ENCODE data around the gene TPPP3. TPM values are rescaled to one million over a fixed set of nuclear protein-coding genes. Genes with fewer than 3 reads are reported as not detected.

Gene TPPP3
- total and polyA plus RNA-seq, 3 donors from 2014 or later, result 9.5 to 67.6 (median 17.5) TPM

GRCh38 chr16:67345401-67345800, 47.9 kb downstream of the TPPP3 start:
- Histone ChIP-seq H3K9me3 (no peaks in the 10 kb centered on the region), H3K4me3 (no peak overlapping the region), H3K36me3 (ENCODE audit: low read depth, missing control alignments) (no peaks in the 10 kb centered on the region), H3K27me3 (no peaks in the 10 kb centered on the region), H3K27ac (no peak overlapping the region), H3K4me1 (no peaks in the 10 kb centered on the region)
- 65 to 79% methylated on average over 1 of the region's 1 CpG for WGBS, 2 donors
- intact Hi-C loops (cut with DNase I; ENCODE audit: low total_unique reads), result no loop called here
- no peak for DNase-seq
- TF ChIP-seq, protein P1, sequence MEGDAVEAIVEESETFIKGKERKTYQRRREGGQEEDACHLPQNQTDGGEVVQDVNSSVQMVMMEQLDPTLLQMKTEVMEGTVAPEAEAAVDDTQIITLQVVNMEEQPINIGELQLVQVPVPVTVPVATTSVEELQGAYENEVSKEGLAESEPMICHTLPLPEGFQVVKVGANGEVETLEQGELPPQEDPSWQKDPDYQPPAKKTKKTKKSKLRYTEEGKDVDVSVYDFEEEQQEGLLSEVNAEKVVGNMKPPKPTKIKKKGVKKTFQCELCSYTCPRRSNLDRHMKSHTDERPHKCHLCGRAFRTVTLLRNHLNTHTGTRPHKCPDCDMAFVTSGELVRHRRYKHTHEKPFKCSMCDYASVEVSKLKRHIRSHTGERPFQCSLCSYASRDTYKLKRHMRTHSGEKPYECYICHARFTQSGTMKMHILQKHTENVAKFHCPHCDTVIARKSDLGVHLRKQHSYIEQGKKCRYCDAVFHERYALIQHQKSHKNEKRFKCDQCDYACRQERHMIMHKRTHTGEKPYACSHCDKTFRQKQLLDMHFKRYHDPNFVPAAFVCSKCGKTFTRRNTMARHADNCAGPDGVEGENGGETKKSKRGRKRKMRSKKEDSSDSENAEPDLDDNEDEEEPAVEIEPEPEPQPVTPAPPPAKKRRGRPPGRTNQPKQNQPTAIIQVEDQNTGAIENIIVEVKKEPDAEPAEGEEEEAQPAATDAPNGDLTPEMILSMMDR (IDR thresholded peaks at IDR 0.05), result no peak
- TF ChIP-seq POLR2A (IDR thresholded peaks at IDR 0.05), result no peak

- Histone ChIP-seq H3K4me3 (no peak overlapping the region), H3K27me3 (no peaks in the 10 kb centered on the region), H3K9me3 (no peaks in the 10 kb centered on the region), H3K36me3 (ENCODE audit: low read depth, missing control alignments) (no peaks in the 10 kb centered on the region), H3K27ac (no peak overlapping the region), H3K4me1 (no peaks in the 10 kb centered on the region)
- intact Hi-C loops (cut with DNase I; ENCODE audit: low total_unique reads), result no loop called here
- 95 to 96% methylated on average over 4 of the region's 4 CpGs for WGBS, 2 donors
- TF ChIP-seq, protein P1 (IDR thresholded peaks at IDR 0.05), result no peak
- TF ChIP-seq POLR2A (IDR thresholded peaks at IDR 0.05), result no peak
- no peak for DNase-seq
These were observed 50.7 kb downstream of the TPPP3 start for GRCh38 chr16:67342616-67343015.

- Histone ChIP-seq H3K4me3 (no peak overlapping the region), H3K27ac (no peak overlapping the region), H3K36me3 (ENCODE audit: low read depth, missing control alignments) (no peaks in the 10 kb centered on the region), H3K4me1 (no peaks in the 10 kb centered on the region), H3K27me3 (no peaks in the 10 kb centered on the region), H3K9me3 (no peaks in the 10 kb centered on the region)
- no peak for DNase-seq
- intact Hi-C loops (cut with DNase I; ENCODE audit: low total_unique reads), result no loop called here
- WGBS, 2 donors, result 91 to 92% methylated on average over 3 of the region's 3 CpGs
- TF ChIP-seq, protein P1 (IDR thresholded peaks at IDR 0.05), result no peak
- TF ChIP-seq POLR2A (IDR thresholded peaks at IDR 0.05), result no peak
These were observed 52.0 kb downstream of the TPPP3 start for GRCh38 chr16:67341250-67341649.

Small RNA genes within 50 kb of the gene (small RNA-seq; reads per million reads assigned to genes)
- gene RNU1-123P, result 0 reads per million in 2 donors

Other genes starting within 250 kb of the TPPP3 start
- 10 to 100 TPM; 18.6 to 24.6 TPM for gene B3GNT9, start 242.5 kb downstream of the TPPP3 start, total RNA-seq
- 18.0 TPM for gene B3GNT9, start 242.5 kb downstream of the TPPP3 start, polyA plus RNA-seq (ENCODE audit: insufficient read depth, low read depth, low replicate concordance)
- gene TRADD, start 233.6 kb downstream of the TPPP3 start, total RNA-seq, result 10 to 100 TPM; 15.9 to 23.9 TPM
- gene TRADD, start 233.6 kb downstream of the TPPP3 start, polyA plus RNA-seq (ENCODE audit: insufficient read depth, low read depth, low replicate concordance), result 7.4 TPM
- gene FBXL8, start 233.5 kb downstream of the TPPP3 start, total RNA-seq, result 10 to 100 TPM; 20.6 to 26.9 TPM
- gene FBXL8, start 233.5 kb downstream of the TPPP3 start, polyA plus RNA-seq (ENCODE audit: insufficient read depth, low read depth, low replicate concordance), result 3.7 TPM
- 10 to 100 TPM; 63.4 to 78.3 TPM for gene HSF4, start 228.8 kb downstream of the TPPP3 start, total RNA-seq
- gene HSF4, start 228.8 kb downstream of the TPPP3 start, polyA plus RNA-seq (ENCODE audit: insufficient read depth, low read depth, low replicate concordance), result 20.2 TPM
- 10 to 100 TPM; 16.2 to 34.9 TPM for gene NOL3, start 223.0 kb downstream of the TPPP3 start, total RNA-seq
- gene NOL3, start 223.0 kb downstream of the TPPP3 start, polyA plus RNA-seq (ENCODE audit: insufficient read depth, low read depth, low replicate concordance), result 11.8 TPM
- 10 to 100 TPM; 65.1 to 89.4 TPM for gene MATCAP1, start 209.5 kb downstream of the TPPP3 start, total RNA-seq
- gene MATCAP1, start 209.5 kb downstream of the TPPP3 start, polyA plus RNA-seq (ENCODE audit: insufficient read depth, low read depth, low replicate concordance), result 44.6 TPM
- gene EXOC3L1, start 203.4 kb downstream of the TPPP3 start, total RNA-seq, result 1 to 10 TPM; 5.1 to 9.0 TPM
- gene EXOC3L1, start 203.4 kb downstream of the TPPP3 start, polyA plus RNA-seq (ENCODE audit: insufficient read depth, low read depth, low replicate concordance), result 2.6 TPM
- 100 to 1,000 TPM; 110 to 126 TPM for gene E2F4, start 201.3 kb downstream of the TPPP3 start, total RNA-seq
- 72.5 TPM for gene E2F4, start 201.3 kb downstream of the TPPP3 start, polyA plus RNA-seq (ENCODE audit: insufficient read depth, low read depth, low replicate concordance)
- gene ELMO3, start 194.4 kb downstream of the TPPP3 start, total RNA-seq, result 10 to 100 TPM in 1 of 2 donors, 1 to 10 TPM in 1; 9.3 to 10.5 TPM
- gene ELMO3, start 194.4 kb downstream of the TPPP3 start, polyA plus RNA-seq (ENCODE audit: insufficient read depth, low read depth, low replicate concordance), result 22.2 TPM
- 10 to 100 TPM; 57.4 to 66.8 TPM for gene TMEM208, start 166.4 kb downstream of the TPPP3 start, total RNA-seq
- 55.6 TPM for gene TMEM208, start 166.4 kb downstream of the TPPP3 start, polyA plus RNA-seq (ENCODE audit: insufficient read depth, low read depth, low replicate concordance)
- gene FHOD1, start 146.0 kb downstream of the TPPP3 start, total RNA-seq, result 10 to 100 TPM; 28.8 to 40.0 TPM
- 17.0 TPM for gene FHOD1, start 146.0 kb downstream of the TPPP3 start, polyA plus RNA-seq (ENCODE audit: insufficient read depth, low read depth, low replicate concordance)
- gene SLC9A5, start 144.5 kb downstream of the TPPP3 start, total RNA-seq, result 10 to 100 TPM in 1 of 2 donors, 1 to 10 TPM in 1; 6.8 to 15.7 TPM
- gene SLC9A5, start 144.5 kb downstream of the TPPP3 start, polyA plus RNA-seq (ENCODE audit: insufficient read depth, low read depth, low replicate concordance), result 4.8 TPM
- 100 to 1,000 TPM in 1 of 2 donors, 10 to 100 TPM in 1; 86.5 to 137 TPM for gene PLEKHG4, start 114.0 kb downstream of the TPPP3 start, total RNA-seq
- 102 TPM for gene PLEKHG4, start 114.0 kb downstream of the TPPP3 start, polyA plus RNA-seq (ENCODE audit: insufficient read depth, low read depth, low replicate concordance)
- 100 to 1,000 TPM in 1 of 2 donors, 10 to 100 TPM in 1; 59.2 to 102 TPM for gene KCTD19, start 66.8 kb downstream of the TPPP3 start, total RNA-seq
- 144 TPM for gene KCTD19, start 66.8 kb downstream of the TPPP3 start, polyA plus RNA-seq (ENCODE audit: insufficient read depth, low read depth, low replicate concordance)
- 10 to 100 TPM; 28.3 to 40.9 TPM for gene LRRC36, start 66.7 kb downstream of the TPPP3 start, total RNA-seq
- gene LRRC36, start 66.7 kb downstream of the TPPP3 start, polyA plus RNA-seq (ENCODE audit: insufficient read depth, low read depth, low replicate concordance), result 94.5 TPM
- 10 to 100 TPM; 62.0 to 62.7 TPM for gene ZDHHC1, start 23.0 kb upstream of the TPPP3 start, total RNA-seq
- gene ZDHHC1, start 23.0 kb upstream of the TPPP3 start, polyA plus RNA-seq (ENCODE audit: insufficient read depth, low read depth, low replicate concordance), result 26.7 TPM
- 1 to 10 TPM; 4.9 to 7.7 TPM for gene HSD11B2, start 37.6 kb upstream of the TPPP3 start, total RNA-seq
- 11.5 TPM for gene HSD11B2, start 37.6 kb upstream of the TPPP3 start, polyA plus RNA-seq (ENCODE audit: insufficient read depth, low read depth, low replicate concordance)
- 100 to 1,000 TPM in 1 of 2 donors, 10 to 100 TPM in 1; 95.0 to 135 TPM for gene ATP6V0D1, start 87.7 kb upstream of the TPPP3 start, total RNA-seq
- 165 TPM for gene ATP6V0D1, start 87.7 kb upstream of the TPPP3 start, polyA plus RNA-seq (ENCODE audit: insufficient read depth, low read depth, low replicate concordance)
- gene AGRP, start 90.0 kb upstream of the TPPP3 start, total RNA-seq, result 1 to 10 TPM; 1.2 to 1.7 TPM
- not detected for gene AGRP, start 90.0 kb upstream of the TPPP3 start, polyA plus RNA-seq (ENCODE audit: insufficient read depth, low read depth, low replicate concordance)
- gene RIPOR1, start 135.3 kb upstream of the TPPP3 start, total RNA-seq, result 100 to 1,000 TPM in 1 of 2 donors, 10 to 100 TPM in 1; 79.4 to 109 TPM
- gene RIPOR1, start 135.3 kb upstream of the TPPP3 start, polyA plus RNA-seq (ENCODE audit: insufficient read depth, low read depth, low replicate concordance), result 36.1 TPM
- gene CTCF, start 169.0 kb upstream of the TPPP3 start, total RNA-seq, result 10 to 100 TPM; 45.5 to 47.0 TPM
- gene CTCF, start 169.0 kb upstream of the TPPP3 start, polyA plus RNA-seq (ENCODE audit: insufficient read depth, low read depth, low replicate concordance), result 25.9 TPM